Ascending aorta (tissue), 2 donors: ENCODE data around the gene NSD1. TPM values are rescaled to one million over a fixed set of nuclear protein-coding genes. Genes with fewer than 3 reads are reported as not detected.

Experiments
- DNase-seq, 2 donors: peaks; one replicate each; pipeline ENCODE4 v3.0.0-alpha.2; 2019; ENCODE audit warnings: low spot score in 2 of 2
- H3K27ac ChIP-seq, 2 donors: fragments of 200-600 bp; sonication (generic); one replicate each; pipeline ENCODE4 v1.5.1; 2016 to 2017; ENCODE audit warnings: mild to moderate bottlenecking in 1 of 2
- H3K27me3 ChIP-seq: fragments of 200-600 bp; sonication (generic); one replicate; pipeline ENCODE4 v1.5.1; 2017
- H3K36me3 ChIP-seq, 2 donors: fragments of 200-600 bp; sonication (generic); one replicate each; pipeline ENCODE4 v1.5.1; 2016
- H3K4me1 ChIP-seq, 2 donors: fragments of 200-600 bp; sonication (generic); one replicate each; pipeline ENCODE4 v1.5.1; 2016 to 2017; ENCODE audit warnings: mild to moderate bottlenecking in 1 of 2
- H3K4me3 ChIP-seq, 2 donors: fragments of 200-600 bp; sonication (generic); one replicate each; pipeline ENCODE4 v1.5.1; 2016 to 2017; ENCODE audit warnings: mild to moderate bottlenecking in 1 of 2
- H3K9me3 ChIP-seq, 2 donors: fragments of 200-600 bp; sonication (generic); one replicate each; pipeline ENCODE4 v1.5.1; 2016
- CTCF ChIP-seq, 3 experiments: fragments of 200-600 bp in 2 of 3; fragments of 450-650 bp in 1 of 3; sonication (generic) in 2 of 3; IDR thresholded peaks; one replicate each; pipeline ENCODE4 v1.5.1; 2016 to 2019; ENCODE audit warnings: antibody characterized with exemption in 3 of 3, mild to moderate bottlenecking in 1 of 3, moderate library complexity in 1 of 3
- intact Hi-C: fragments of 100-400 bp; cut with DNase I; formaldehyde crosslinking; loops from one replicate; pipeline ENCODE4 v1.15.1; 2023
- total RNA-seq: library from RNA; depleted of rRNA; stranded (reverse); fragments of >200 nt; gene quantifications from one replicate; pipeline ENCODE4 v1.1.0, GENCODE V29; 2016

Gene NSD1
- total RNA-seq, 1 donor from 2014 or later = 22.7 TPM

GRCh38 chr5:177195307-177195952, 61.9 kb downstream of the NSD1 start:
- H3K27ac ChIP-seq = no peak overlapping the region
- DNase-seq = no peak
- no peak overlapping the region for H3K4me3 ChIP-seq
- intact Hi-C loops = no loop called here
- no peaks in the 10 kb centered on the region for H3K4me1 ChIP-seq
- H3K9me3 ChIP-seq = no peaks in the 10 kb centered on the region
- peaks cover 33 to 44% of the 10 kb centered on the region in 2 donors for H3K36me3 ChIP-seq
- no peak for TF ChIP-seq CTCF (IDR thresholded peaks at IDR 0.05)
- H3K27me3 ChIP-seq = no peaks in the 10 kb centered on the region

GRCh38 chr5:177198738-177199137, 65.2 kb downstream of the NSD1 start:
- Histone ChIP-seq H3K27me3 (no peaks in the 10 kb centered on the region), H3K4me3 (no peak overlapping the region), H3K4me1 (no peaks in the 10 kb centered on the region), H3K9me3 (no peaks in the 10 kb centered on the region), H3K27ac (no peak overlapping the region), H3K36me3 (peaks cover 41% of the 10 kb centered on the region in 2 donors)
- intact Hi-C loops = no loop called here
- no peak for DNase-seq
- no peak for TF ChIP-seq CTCF (IDR thresholded peaks at IDR 0.05)

- no peaks in the 10 kb centered on the region for H3K4me1 ChIP-seq
- H3K27ac ChIP-seq = no peak overlapping the region
- H3K36me3 ChIP-seq = peaks cover 39 to 66% of the 10 kb centered on the region in 2 donors
- intact Hi-C loops = no loop called here
- DNase-seq = no peak
- no peaks in the 10 kb centered on the region for H3K27me3 ChIP-seq
- no peak overlapping the region for H3K4me3 ChIP-seq
- no peak for TF ChIP-seq CTCF (IDR thresholded peaks at IDR 0.05)
- no peaks in the 10 kb centered on the region for H3K9me3 ChIP-seq
Measured at GRCh38 chr5:177204281-177204680, 70.7 kb downstream of the NSD1 start.

GRCh38 chr5:177209610-177210009, 76.0 kb downstream of the NSD1 start:
- H3K27ac ChIP-seq = no peak overlapping the region

GRCh38 chr5:177212242-177212641, 78.7 kb downstream of the NSD1 start:
- Histone ChIP-seq H3K27me3 (no peaks in the 10 kb centered on the region), H3K9me3 (no peaks in the 10 kb centered on the region), H3K36me3 (peaks cover 37 to 63% of the 10 kb centered on the region in 2 donors), H3K4me1 (no peaks in the 10 kb centered on the region), H3K27ac (no peak overlapping the region), H3K4me3 (no peak overlapping the region)
- TF ChIP-seq CTCF (IDR thresholded peaks at IDR 0.05) = no peak
- intact Hi-C loops = no loop called here
- DNase-seq = no peak

More at GRCh38 chr5:177209610-177210009, 76.0 kb downstream of the NSD1 start:
- TF ChIP-seq CTCF (IDR thresholded peaks at IDR 0.05) = no peak
- Histone ChIP-seq H3K4me1 (no peaks in the 10 kb centered on the region), H3K9me3 (no peaks in the 10 kb centered on the region), H3K4me3 (no peak overlapping the region), H3K27me3 (no peaks in the 10 kb centered on the region), H3K36me3 (peaks cover 47 to 74% of the 10 kb centered on the region in 2 donors)
- intact Hi-C loops = no loop called here
- DNase-seq = no peak

- Histone ChIP-seq H3K36me3 (peaks cover 8% of the 10 kb centered on the region in 2 donors), H3K27ac (no peak overlapping the region), H3K27me3 (no peaks in the 10 kb centered on the region), H3K4me3 (no peak overlapping the region), H3K4me1 (no peaks in the 10 kb centered on the region), H3K9me3 (no peaks in the 10 kb centered on the region)
- intact Hi-C loops = no loop called here
- no peak for TF ChIP-seq CTCF (IDR thresholded peaks at IDR 0.05)
- DNase-seq = no peak
Measured at GRCh38 chr5:177220576-177220975, 87.0 kb downstream of the NSD1 start.
